HepG2 (cell line): ENCODE results near the gene SESN2. TPM values are rescaled to one million over a fixed set of nuclear protein-coding genes. Genes with fewer than 3 reads are reported as not detected.

ENCODE experiments used
- CHCHD3 ChIP-seq: sonication (generic); formaldehyde crosslinking; IDR thresholded peaks from 2 replicates; pipeline ENCODE4 v1.8.0; 2022; ENCODE audit warnings: mild to moderate bottlenecking, missing genetic modification reagents, moderate library complexity
- EEA1 ChIP-seq: sonication (generic); formaldehyde crosslinking; IDR thresholded peaks from 2 replicates; pipeline ENCODE4 v1.5.1; 2020; ENCODE audit warnings: mild to moderate bottlenecking, missing genetic modification reagents, borderline replicate concordance
- EED ChIP-seq: sonication (generic); formaldehyde crosslinking; IDR thresholded peaks from 2 replicates; pipeline ENCODE4 v1.5.0; 2020; ENCODE audit warnings: mild to moderate bottlenecking, missing genetic modification reagents
- GPN1 ChIP-seq: sonication (generic); formaldehyde crosslinking; IDR thresholded peaks from 2 replicates; pipeline ENCODE4 v1.5.1; 2020; ENCODE audit warnings: missing genetic modification reagents, borderline replicate concordance
- JUNB ChIP-seq: sonication (generic); formaldehyde crosslinking; IDR thresholded peaks from 2 replicates; pipeline ENCODE4 v1.8.0; 2022; ENCODE audit warnings: missing genetic modification reagents, mild to moderate bottlenecking, borderline replicate concordance
- MEIS2 ChIP-seq: sonication (generic); formaldehyde crosslinking; IDR thresholded peaks from 2 replicates; pipeline ENCODE4 v1.9.0; 2021; ENCODE audit warnings: mild to moderate bottlenecking, missing genetic modification reagents
- MLLT10 ChIP-seq: sonication (generic); formaldehyde crosslinking; IDR thresholded peaks from 2 replicates; pipeline ENCODE4 v1.4.0; 2020; ENCODE audit warnings: missing genetic modification reagents
- NR1H2 ChIP-seq: sonication (generic); formaldehyde crosslinking; IDR thresholded peaks from 2 replicates; pipeline ENCODE4 v1.8.1; 2022; ENCODE audit warnings: low read depth, missing genetic modification reagents, borderline replicate concordance
- PHF20 ChIP-seq: sonication (generic); formaldehyde crosslinking; IDR thresholded peaks from 2 replicates; pipeline ENCODE4 v1.5.0; 2020; ENCODE audit warnings: mild to moderate bottlenecking, missing genetic modification reagents
- PRDM15 ChIP-seq: sonication (generic); formaldehyde crosslinking; IDR thresholded peaks from 2 replicates; pipeline ENCODE4 v1.4.0; 2020; ENCODE audit warnings: missing genetic modification reagents
- ZBTB49 ChIP-seq: sonication (generic); formaldehyde crosslinking; IDR thresholded peaks from 2 replicates; pipeline ENCODE4 v1.4.0; 2020; ENCODE audit warnings: missing genetic modification reagents, borderline replicate concordance
- ZNF124 ChIP-seq: sonication (generic); formaldehyde crosslinking; IDR thresholded peaks from 2 replicates; pipeline ENCODE4 v1.4.0; 2020; ENCODE audit warnings: missing genetic modification reagents
- ZNF407 ChIP-seq: sonication (generic); formaldehyde crosslinking; IDR thresholded peaks from one replicate; pipeline ENCODE4 v1.5.1; 2020; ENCODE audit warnings: mild to moderate bottlenecking, missing genetic modification reagents; ENCODE audit errors: not compliant biosample characterization
- ZNF766 ChIP-seq: sonication (generic); formaldehyde crosslinking; IDR thresholded peaks from 2 replicates; pipeline ENCODE4 v1.5.0; 2020; ENCODE audit warnings: missing genetic modification reagents, borderline replicate concordance
- polyA plus RNA-seq, 8 experiments: library from polyadenylated mRNA; depleted of rRNA in 3 of 8; stranded (reverse) in 7 of 8; unstranded in 1 of 8; fragments of >200 nt; fragmentation: Illumina TruSeq in 4 of 8; extraction: Trizol in 4 of 8; gene quantifications; 2 replicates each; pipeline versions ENCODE4 v1.2.1 to v1.2.3, GENCODE V29; 2011 to 2016; ENCODE audit warnings: low read depth in 4 of 8, missing spikeins in 1 of 8, mixed read lengths in 1 of 8; ENCODE audit not compliant: insufficient read depth in 1 of 8
- total RNA-seq, 5 experiments: library from RNA; depleted of rRNA; stranded (reverse); fragments of >200 nt; fragmentation: Illumina TruSeq; extraction: Trizol; gene quantifications; 2 replicates each; pipeline ENCODE4 v1.2.3, GENCODE V29; 2016; ENCODE audit warnings: low read depth in 1 of 5

Gene SESN2
- total and polyA plus RNA-seq, 2 of the 13 experiments (the other 11 are each of a cell fraction or from before 2014, with no cell fraction given), result 13.2 to 19.1 TPM

- TF ChIP-seq PRDM15, result peak; percentile 43; the same call in 1 of the 2 replicates
- no peak for TF ChIP-seq MLLT10
- TF ChIP-seq ZBTB49 (CRISPR knock-in tag), result no peak
- TF ChIP-seq ZNF124 (CRISPR knock-in tag), result 0 out of 2 replicates have a peak, but pooled peaks have one; percentile 11
- peak; percentile 64 for TF ChIP-seq ZNF407 (CRISPR knock-in tag)
- TF ChIP-seq GPN1 (CRISPR knock-in tag), result no peak
- peak; percentile 78 for TF ChIP-seq MEIS2 (CRISPR knock-in tag)
- TF ChIP-seq EEA1, result peak; percentile 73; the same call in 1 of the 2 replicates
- TF ChIP-seq NR1H2, result no peak
- TF ChIP-seq JUNB, result no peak
- peak; percentile 56; the same call in 1 of the 2 replicates for TF ChIP-seq ZNF766 (CRISPR knock-in tag)
- TF ChIP-seq CHCHD3, result no peak
- no peak for TF ChIP-seq PHF20
- TF ChIP-seq EED (CRISPR knock-in tag), result peak; percentile 42; the same call in 1 of the 2 replicates
Measured at GRCh38 chr1:28259252-28259933, at the start of gene SESN2 (continued).
